GM12878 (cell line): ENCODE results near the gene P2RY11. TPM values are rescaled to one million over a fixed set of nuclear protein-coding genes. Genes with fewer than 3 reads are reported as not detected.

ENCODE experiments used
- ATAC-seq: fragments of 200-7000 bp; cut with Tn5 transposase; 3 replicates; pipeline ENCODE4 v1.9.1; 2020; ENCODE audit warnings: mild to moderate bottlenecking, moderate library complexity
- BruUV-seq: library from RNA; stranded (reverse); fragments of 400-500 nt; replicated peaks from 2 replicates; lab custom pipeline; 2021; lab: Mats Ljungman, UMichigan
- CTCF ChIA-PET: fragments of 300-600 bp; sonication (Branson Sonifier 250); formaldehyde crosslinking; extraction: SDS; loops from one replicate; lab custom pipeline; 2021; ENCODE audit warnings: inconsistent platforms; lab: Yijun Ruan, JAX
- POLR2A ChIA-PET: fragments of 350-600 bp; formaldehyde crosslinking; extraction: SDS; loops from one replicate; lab custom pipeline; 2021; ENCODE audit warnings: inconsistent platforms; lab: Charles Lee
- RAD21 ChIA-PET: fragments of 300-600 bp; sonication (Branson Sonifier 250); formaldehyde crosslinking; loops from one replicate; lab custom pipeline; 2023; ENCODE audit warnings: antibody characterized with exemption; ENCODE audit not compliant: unreplicated experiment; lab: Charles Lee
- SMC1A ChIA-PET: fragments of 300-600 bp; sonication (Branson Sonifier 250); formaldehyde crosslinking; loops from one replicate; lab custom pipeline; 2023; ENCODE audit not compliant: unreplicated experiment, uncharacterized antibody; lab: Charles Lee
- DNase-seq: peaks from one replicate; pipeline ENCODE4 v3.0.0-alpha.2; 2011; ENCODE audit warnings: low read depth, low spot score
- FAIRE-seq: peaks from 3 replicates; lab custom pipeline; 2011; peaks lifted over from hg19 to GRCh38; lab: Jason Lieb, UNC
- H2AFZ ChIP-seq: 2 replicates; pipeline ENCODE4 v1.6.0; 2011; ENCODE audit warnings: low read depth, low read length, control low read depth; ENCODE audit not compliant: control insufficient read depth
- H3K27ac ChIP-seq: 2 replicates; pipeline ENCODE4 v1.5.1; 2011; ENCODE audit warnings: control low read depth; ENCODE audit not compliant: control insufficient read depth, insufficient read depth
- H3K27me3 ChIP-seq, 2 experiments: replicated peaks in 1 of 2; 2 replicates each; pipeline versions ENCODE4 v1.6.0 to v1.6.1; 2011; ENCODE audit warnings: low read length in 1 of 2; ENCODE audit not compliant: control insufficient read depth in 2 of 2, insufficient read depth in 2 of 2
- H3K36me3 ChIP-seq, 2 experiments: 2 replicates each; pipeline ENCODE4 v1.5.1; 2011; ENCODE audit warnings: low read length in 1 of 2; ENCODE audit not compliant: control insufficient read depth in 2 of 2, insufficient read depth in 2 of 2
- H3K4me1 ChIP-seq: 2 replicates; pipeline ENCODE4 v1.6.1; 2011; ENCODE audit warnings: mild to moderate bottlenecking, low read length, moderate library complexity, mixed read lengths; ENCODE audit not compliant: control insufficient read depth, insufficient read depth
- H3K4me2 ChIP-seq: 2 replicates; pipeline ENCODE4 v1.6.0; 2011; ENCODE audit warnings: control low read depth; ENCODE audit not compliant: control insufficient read depth, insufficient read depth
- H3K4me3 ChIP-seq: fragments of 200-600 bp; sonication (generic); 2 replicates; pipeline ENCODE4 v1.5.1; 2016
- H3K79me2 ChIP-seq: 2 replicates; pipeline ENCODE4 v1.6.0; 2011; ENCODE audit warnings: low read length; ENCODE audit not compliant: control insufficient read depth, insufficient read depth
- H3K9ac ChIP-seq: 2 replicates; pipeline ENCODE4 v1.8.0; 2011; ENCODE audit warnings: low read length, control low read depth, mixed read lengths; ENCODE audit not compliant: control insufficient read depth, insufficient read depth
- H3K9me3 ChIP-seq: replicated peaks from 3 replicates; pipeline ENCODE4 v1.5.1; 2011; ENCODE audit warnings: mild to moderate bottlenecking, low read length; ENCODE audit not compliant: control insufficient read depth, insufficient read depth
- H4K20me1 ChIP-seq: 2 replicates; pipeline ENCODE4 v1.6.0; 2011; ENCODE audit not compliant: control insufficient read depth, insufficient read depth
- ATF7 ChIP-seq: fragments of 450-650 bp; IDR thresholded peaks from 2 replicates; pipeline ENCODE4 v1.6.1; 2016; ENCODE audit warnings: low read depth, mild to moderate bottlenecking
- BACH1 ChIP-seq: fragments of 450-650 bp; IDR thresholded peaks from 2 replicates; pipeline ENCODE4 v1.6.1; 2017; ENCODE audit warnings: mild to moderate bottlenecking, borderline replicate concordance
- BCL11A ChIP-seq: IDR thresholded peaks from 2 replicates; pipeline ENCODE4 v1.6.1; 2011; ENCODE audit warnings: low read depth, low read length
- BHLHE40 ChIP-seq, 2 experiments: fragments of 450-650 bp in 1 of 2; IDR thresholded peaks; 2 replicates each; pipeline ENCODE4 v1.6.1; 2011 to 2017; ENCODE audit warnings: low read depth in 2 of 2, borderline replicate concordance in 1 of 2, improper control_type of control experiment in 1 of 2, low read length in 1 of 2, mild to moderate bottlenecking in 1 of 2
- CREB1 ChIP-seq: IDR thresholded peaks from 2 replicates; pipeline ENCODE4 v1.6.1; 2012; ENCODE audit warnings: low read depth, mild to moderate bottlenecking, inconsistent platforms
- DPF2 ChIP-seq: fragments of 450-650 bp; IDR thresholded peaks from 2 replicates; pipeline ENCODE4 v1.6.1; 2017; ENCODE audit warnings: mild to moderate bottlenecking
- LARP7 ChIP-seq: fragments of 450-650 bp; IDR thresholded peaks from 2 replicates; pipeline ENCODE4 v1.6.1; 2017; ENCODE audit warnings: mild to moderate bottlenecking
- NR2C2 ChIP-seq: IDR thresholded peaks from 2 replicates; pipeline ENCODE4 v1.6.1; 2011; ENCODE audit warnings: borderline replicate concordance, low read depth; ENCODE audit not compliant: control insufficient read depth, insufficient read length
- PML ChIP-seq: IDR thresholded peaks from 2 replicates; pipeline ENCODE4 v1.6.1; 2012; ENCODE audit warnings: low read length, inconsistent platforms
- POLR2A ChIP-seq: IDR thresholded peaks from 2 replicates; pipeline ENCODE4 v1.6.1; 2011; ENCODE audit warnings: low read depth, mild to moderate bottlenecking, low read length
- POLR2AphosphoS2 ChIP-seq: IDR thresholded peaks from 2 replicates; pipeline ENCODE4 v1.6.1; 2011; ENCODE audit warnings: low read depth, mild to moderate bottlenecking, low read length, improper control_type of control experiment, moderate library complexity
- POLR2AphosphoS5 ChIP-seq: IDR thresholded peaks from 2 replicates; pipeline ENCODE4 v1.6.1; 2011; ENCODE audit warnings: mild to moderate bottlenecking, low read length, inconsistent platforms
- POU2F2 ChIP-seq: IDR thresholded peaks from 3 replicates; pipeline ENCODE4 v1.6.1; 2011; ENCODE audit warnings: low read depth, mild to moderate bottlenecking, low read length, borderline replicate concordance
- PRDM15 ChIP-seq: fragments of 450-650 bp; formaldehyde crosslinking; IDR thresholded peaks from 2 replicates; pipeline ENCODE4 v1.4.0; 2020; ENCODE audit warnings: mild to moderate bottlenecking, moderate library complexity
- SMAD5 ChIP-seq: IDR thresholded peaks from 2 replicates; pipeline ENCODE4 v1.6.1; 2016; ENCODE audit warnings: antibody characterized with exemption, low read depth
- TAF1 ChIP-seq: IDR thresholded peaks from 2 replicates; pipeline ENCODE4 v1.6.1; 2011; ENCODE audit warnings: mild to moderate bottlenecking, low read depth, low read length, borderline replicate concordance
- ZBED1 ChIP-seq: IDR thresholded peaks from 2 replicates; pipeline ENCODE4 v1.6.1; 2016; ENCODE audit warnings: borderline replicate concordance
- WGBS: methylation state at CpG from one replicate; pipeline ENCODE4 v1.1.6; 2016; ENCODE audit warnings: low lambda C conversion rate; ENCODE audit not compliant: insufficient replicate concordance, insufficient coverage; ENCODE audit errors: missing lambda C conversion rate; 5-methylcytosine and 5-hydroxymethylcytosine counted together
- in situ Hi-C: fragments of 300-500 bp; cut with MboI; formaldehyde crosslinking; loops from 9 replicates; pipeline ENCODE4 v1.14.3; 2018; ENCODE audit warnings: mixed read lengths
- intact Hi-C: fragments of 100-400 bp; cut with micrococcal nuclease; formaldehyde crosslinking; loops from one replicate; pipeline ENCODE4 v1.14.2; 2022; ENCODE audit not compliant: unreplicated experiment
- polyA plus RNA-seq, 11 experiments: library from polyadenylated mRNA; depleted of rRNA in 4 of 11; unstranded in 6 of 11; stranded (reverse) in 5 of 11; fragments of >200 nt; fragmentation: Nextera tagmentation in 4 of 11; fragmentation: Illumina TruSeq in 1 of 11; extraction: Ambion mirVana in 4 of 11; extraction: Trizol in 1 of 11; gene quantifications; 1 replicate in 1 of 11; 2 replicates in 10 of 11; pipeline versions ENCODE4 v1.2.1 to v1.2.3, GENCODE V29; 2011 to 2016; ENCODE audit warnings: inconsistent platforms in 2 of 11, missing spikeins in 2 of 11, low read depth in 1 of 11
- total RNA-seq, 4 experiments: library from RNA; depleted of rRNA in 3 of 4; stranded (reverse); fragments of >200 nt in 3 of 4; fragmentation: Illumina TruSeq in 1 of 4; extraction: Trizol in 1 of 4; gene quantifications; 2 replicates each; pipeline versions ENCODE4 v1.2.1 to v1.2.3, GENCODE V29; 2013 to 2021
- TF ChIP-seq, protein P1 (sequence below): IDR thresholded peaks from 2 replicates; pipeline ENCODE4 v1.6.1; 2012; ENCODE audit warnings: low read depth, low read length, improper control_type of control experiment
- TF ChIP-seq, protein P2 (sequence below): fragments of 150-350 bp; IDR thresholded peaks from 2 replicates; pipeline ENCODE4 v1.6.1; 2014; ENCODE audit warnings: mild to moderate bottlenecking, low read depth, low read length

Gene P2RY11
- total and polyA plus RNA-seq, 10 of the 15 experiments (the other 5 are each of a cell fraction or from before 2014, with no cell fraction given), result 0.14 to 46.5 (median 7.6) TPM

DNA sequence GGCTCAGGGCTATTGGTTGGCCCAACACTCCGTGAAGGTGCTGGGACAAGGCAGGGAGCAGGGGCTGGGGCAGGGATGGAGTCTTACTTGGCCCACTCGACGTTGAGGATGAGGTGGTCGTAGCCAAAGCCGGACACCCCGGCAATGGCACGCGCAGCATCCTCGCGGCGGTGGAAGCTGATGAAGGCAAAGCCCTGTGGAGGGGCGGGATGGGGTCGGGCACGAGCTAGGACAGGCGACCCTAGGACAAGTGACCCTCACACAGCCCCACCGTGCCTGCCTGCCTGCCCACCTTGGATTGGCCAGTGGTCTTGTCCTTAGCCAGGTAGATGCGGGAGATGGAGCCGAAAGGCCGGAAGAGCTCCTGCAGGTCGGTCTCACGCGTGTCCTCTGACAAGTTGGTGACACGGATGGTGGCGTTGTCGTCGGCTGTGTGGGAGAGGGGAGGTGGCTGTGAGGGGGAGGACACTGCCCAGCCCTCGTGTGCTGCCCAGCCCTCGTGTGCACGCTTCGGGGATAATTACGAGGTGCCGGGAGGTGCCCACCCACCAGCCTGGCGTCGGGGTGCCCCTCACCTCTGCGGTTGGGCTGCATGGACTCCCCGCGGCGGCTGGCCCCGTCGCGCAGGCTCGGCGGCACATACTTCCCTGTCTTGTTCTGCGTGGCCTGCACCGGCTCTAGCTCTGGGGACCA lies 4.0 kb downstream of the P2RY11 start:
- H3K27ac ChIP-seq, result no peak overlapping the region
- no peak overlapping the region for H3K4me2 ChIP-seq
- ChIA-PET SMC1A (interaction anchor here (1.4 to 11.4 kb wide), 2 partner anchors 16 to 273 kb away, joined by 3 to 150 read pairs; partner anchors contain the start of gene ANGPTL6), RAD21 (interaction anchor here (8.6 kb wide), 1 partner anchor 15 kb away, joined by 166 read pairs; the partner anchor contains the start of gene ANGPTL6), POLR2A (interaction anchor here (1.2 to 5.4 kb wide), 3 partner anchors 9 to 20 kb away, joined by 3 to 58 read pairs (median 3); partner anchors contain the start of genes ANGPTL6 and PPAN), CTCF (interaction anchor here (0.9 to 9.8 kb wide), 2 partner anchors 15 to 275 kb away, joined by 3 to 171 read pairs; partner anchors contain the start of gene ANGPTL6)
- DNase-seq (no peak), FAIRE-seq (no peak), ATAC-seq (no peak)
- H3K4me1 ChIP-seq, result peaks cover 25% of the 10 kb centered on the region
- no peaks in the 10 kb centered on the region for H3K9me3 ChIP-seq
- H3K9ac ChIP-seq, result no peak overlapping the region
- no peaks in the 10 kb centered on the region for H4K20me1 ChIP-seq
- WGBS, result 90% methylated on average over 45 of the region's 45 CpGs
- peaks cover 4 to 41% of the 10 kb centered on the region in 2 experiments; a peak in 3 of 4 replicates for H3K36me3 ChIP-seq
- peaks cover 33% of the 10 kb centered on the region for H3K79me2 ChIP-seq
- in situ Hi-C loops (no loop called here), intact Hi-C loops (no loop called here)
- H3K27me3 ChIP-seq, result no peaks in the 10 kb centered on the region
- H2AFZ ChIP-seq, result no peak overlapping the region
- no peak overlapping the region for H3K4me3 ChIP-seq
- no TSS peak for BruUV-seq
- peak; percentile 80 for TF ChIP-seq POLR2AphosphoS2
- TF ChIP-seq POU2F2, result peak; percentile 56; the same call in 1 of the 3 replicates
- TF ChIP-seq ZBED1, result peak; percentile 25; the same call in 1 of the 2 replicates
- no peak for TF ChIP-seq BHLHE40 (IDR thresholded peaks at IDR 0.05; ENCODE audit: borderline replicate concordance in 1 of 2, low read depth in 2 of 2, low read length in 1 of 2)
- no peak for TF ChIP-seq DPF2
- peak; percentile 72 for TF ChIP-seq POLR2A
- no peak for TF ChIP-seq ATF7
- TF ChIP-seq, protein P1, sequence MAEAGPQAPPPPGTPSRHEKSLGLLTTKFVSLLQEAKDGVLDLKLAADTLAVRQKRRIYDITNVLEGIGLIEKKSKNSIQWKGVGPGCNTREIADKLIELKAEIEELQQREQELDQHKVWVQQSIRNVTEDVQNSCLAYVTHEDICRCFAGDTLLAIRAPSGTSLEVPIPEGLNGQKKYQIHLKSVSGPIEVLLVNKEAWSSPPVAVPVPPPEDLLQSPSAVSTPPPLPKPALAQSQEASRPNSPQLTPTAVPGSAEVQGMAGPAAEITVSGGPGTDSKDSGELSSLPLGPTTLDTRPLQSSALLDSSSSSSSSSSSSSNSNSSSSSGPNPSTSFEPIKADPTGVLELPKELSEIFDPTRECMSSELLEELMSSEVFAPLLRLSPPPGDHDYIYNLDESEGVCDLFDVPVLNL, result no peak
- TF ChIP-seq TAF1, result no peak
- TF ChIP-seq POLR2AphosphoS5, result peak; percentile 70; the same call in 1 of the 2 replicates
- peak; percentile 13; the same call in 1 of the 2 replicates for TF ChIP-seq BCL11A
- peak; percentile 55 for TF ChIP-seq BACH1
- no peak for TF ChIP-seq NR2C2
- TF ChIP-seq SMAD5, result peak; percentile 22
- TF ChIP-seq PML, result peak; percentile 20; the same call in 1 of the 2 replicates
- TF ChIP-seq CREB1, result 0 out of 2 replicates have a peak, but pooled peaks have one; percentile 5
- TF ChIP-seq, protein P2, sequence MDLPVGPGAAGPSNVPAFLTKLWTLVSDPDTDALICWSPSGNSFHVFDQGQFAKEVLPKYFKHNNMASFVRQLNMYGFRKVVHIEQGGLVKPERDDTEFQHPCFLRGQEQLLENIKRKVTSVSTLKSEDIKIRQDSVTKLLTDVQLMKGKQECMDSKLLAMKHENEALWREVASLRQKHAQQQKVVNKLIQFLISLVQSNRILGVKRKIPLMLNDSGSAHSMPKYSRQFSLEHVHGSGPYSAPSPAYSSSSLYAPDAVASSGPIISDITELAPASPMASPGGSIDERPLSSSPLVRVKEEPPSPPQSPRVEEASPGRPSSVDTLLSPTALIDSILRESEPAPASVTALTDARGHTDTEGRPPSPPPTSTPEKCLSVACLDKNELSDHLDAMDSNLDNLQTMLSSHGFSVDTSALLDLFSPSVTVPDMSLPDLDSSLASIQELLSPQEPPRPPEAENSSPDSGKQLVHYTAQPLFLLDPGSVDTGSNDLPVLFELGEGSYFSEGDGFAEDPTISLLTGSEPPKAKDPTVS, result no peak
- no peak for TF ChIP-seq PRDM15 (CRISPR knock-in tag)
- no peak for TF ChIP-seq LARP7
